Activated CD8-positive, alpha-beta memory T cell treated with anti-CD3 and anti-CD28 coated beads, Interleukin-2, amount 50 U/mL, for 1 hour (primary cell): ENCODE measurements around the gene SLC8B1.

Experiments
- DNase-seq: peaks from one replicate; pipeline ENCODE4 v3.0.0-alpha.2; 2020; ENCODE audit errors: extremely low read depth

SLC8B1 gene

DNA sequence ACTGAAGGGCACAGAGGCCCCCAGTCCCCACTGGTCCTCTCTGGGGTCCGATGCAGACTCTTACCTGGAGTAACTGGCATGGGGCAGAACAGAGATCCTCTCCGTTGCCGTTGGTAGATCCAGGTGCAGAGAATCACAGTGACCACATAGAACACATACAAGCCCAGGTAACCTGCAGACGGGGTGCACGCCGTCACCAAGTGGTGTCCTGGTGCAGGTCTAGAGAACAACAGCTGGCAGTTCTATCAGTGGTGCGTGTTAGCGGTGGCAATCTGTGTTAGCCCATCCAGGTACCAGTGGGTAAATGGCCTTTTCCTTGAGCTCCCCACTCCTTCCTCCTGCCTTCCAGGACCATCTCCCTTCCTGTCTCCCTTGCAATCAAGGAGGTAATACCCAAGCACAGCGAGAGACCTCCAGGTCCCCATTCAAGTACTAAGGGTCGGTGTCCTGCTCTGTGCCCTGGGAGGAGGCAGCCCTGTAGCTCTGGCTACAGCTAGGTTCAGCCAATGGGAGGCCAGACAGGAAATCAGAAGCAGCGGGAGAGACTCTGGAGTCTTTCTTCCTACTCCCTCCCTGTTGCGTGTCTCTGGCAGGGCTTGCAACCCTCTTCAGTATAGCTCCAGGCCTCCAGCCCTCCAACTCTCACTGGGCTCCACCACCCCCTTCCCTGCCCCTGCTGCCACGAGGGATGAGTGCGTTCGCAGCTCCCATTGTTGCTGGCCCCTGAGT lies 15.8 kb downstream of the SLC8B1 start:
- DNase-seq = no peak

DNA sequence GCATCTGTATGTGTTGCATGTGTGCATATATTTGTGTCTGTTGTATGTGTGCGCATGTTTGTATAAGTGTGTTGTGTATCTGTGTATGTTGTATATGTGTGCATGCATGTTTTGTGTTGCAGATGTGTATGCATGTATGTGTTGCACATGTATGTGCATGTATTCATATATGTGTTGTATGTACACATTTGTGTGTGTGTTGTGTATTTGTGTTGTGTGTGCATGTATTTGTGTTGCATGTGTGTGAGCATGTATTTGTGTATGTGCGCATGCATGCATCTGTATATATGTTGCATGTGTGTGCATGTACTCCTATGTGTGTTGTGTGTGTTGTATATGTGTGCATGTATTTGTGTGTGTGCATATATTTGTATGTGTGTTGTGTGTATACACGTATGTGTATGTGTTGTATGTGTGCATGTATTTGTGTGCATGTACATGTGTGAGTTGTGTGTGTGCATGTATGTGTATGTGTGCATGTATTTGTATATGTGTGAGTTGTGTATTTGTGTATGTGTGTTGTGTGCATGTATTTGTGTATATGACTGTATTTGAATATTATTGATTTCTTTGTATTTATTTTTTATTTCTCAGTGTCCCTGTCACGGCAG lies 16.8 kb downstream of the SLC8B1 start:
- DNase-seq = no peak

GRCh38 chr12:113317122-113317521 lies 17.8 kb downstream of the SLC8B1 start:
- no peak for DNase-seq

DNA sequence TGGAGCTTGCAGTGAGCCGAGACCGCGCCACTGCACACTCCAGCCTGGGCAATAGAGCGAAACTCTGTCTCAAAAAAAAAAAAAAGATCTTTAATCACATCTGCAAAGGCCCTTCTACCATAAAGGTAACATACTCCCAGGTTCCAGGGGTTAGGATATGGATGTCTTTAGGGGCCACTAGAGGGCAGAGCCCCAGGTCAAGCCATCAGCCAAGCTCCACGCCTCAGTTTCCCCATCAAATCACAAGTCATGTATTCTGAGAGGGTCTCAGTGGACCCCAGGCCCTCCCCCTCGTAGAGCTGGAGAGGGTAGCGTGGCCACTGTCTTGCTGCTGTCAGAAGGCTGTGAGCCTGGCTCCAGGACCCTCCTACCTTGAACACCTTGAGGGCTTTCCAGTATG lies 18.8 kb downstream of the SLC8B1 start:
- no peak for DNase-seq

DNA sequence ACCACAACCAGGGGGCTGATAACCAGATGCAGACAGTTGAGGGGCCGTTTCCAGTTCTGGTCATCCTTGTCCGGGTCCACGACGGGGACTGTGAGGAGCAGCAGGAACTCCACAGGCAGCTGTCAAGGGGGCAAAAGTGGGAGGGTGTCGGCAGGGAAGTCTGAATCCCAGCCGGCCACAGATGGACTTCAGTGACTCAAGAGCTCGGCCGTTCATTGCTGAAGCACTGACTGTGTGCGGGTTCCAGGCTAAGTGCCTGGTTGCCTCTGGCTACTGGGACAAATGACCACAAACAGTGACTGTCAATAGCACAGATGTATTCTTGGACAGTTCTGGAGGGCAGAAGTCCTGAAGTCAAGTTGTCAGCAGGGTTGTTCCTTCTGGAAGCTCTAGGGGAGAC lies 19.6 kb downstream of the SLC8B1 start:
- DNase-seq = no peak

- DNase-seq = no peak
Measured at GRCh38 chr12:113314121-113314529, 20.8 kb downstream of the SLC8B1 start.

- DNase-seq = no peak
Measured at GRCh38 chr12:113310489-113310888, 24.4 kb downstream of the SLC8B1 start.

- no peak for DNase-seq
Measured at GRCh38 chr12:113306382-113306781, 28.5 kb downstream of the SLC8B1 start.

GRCh38 chr12:113305281-113305856 lies 29.5 kb downstream of the SLC8B1 start:
- DNase-seq = no peak

GRCh38 chr12:113302886-113303640 lies 31.8 kb downstream of the SLC8B1 start:
- DNase-seq = no peak

DNA sequence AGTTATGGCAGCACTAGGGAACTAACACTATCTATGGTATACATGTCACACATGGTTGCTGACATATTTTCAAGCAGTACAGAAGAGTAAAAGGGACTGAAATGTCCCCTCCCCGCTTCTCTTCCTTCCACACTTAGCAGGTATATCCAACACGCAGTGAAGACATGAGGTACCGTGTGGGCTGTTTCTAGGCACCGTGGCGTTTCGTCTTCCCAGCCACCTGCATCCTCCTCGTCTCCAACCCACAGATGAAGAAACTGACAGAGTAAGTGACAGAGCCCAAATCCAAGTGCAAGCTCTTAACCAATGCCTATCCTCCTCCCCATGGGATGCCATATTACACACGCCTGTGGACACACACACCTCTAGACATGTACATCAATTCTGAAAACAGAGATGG lies 32.4 kb downstream of the SLC8B1 start:
- DNase-seq = no peak

GRCh38 chr12:113301811-113302210 lies 33.1 kb downstream of the SLC8B1 start:
- DNase-seq = no peak

- DNase-seq = no peak
Measured at GRCh38 chr12:113299619-113300237, 35.2 kb downstream of the SLC8B1 start.

DNA sequence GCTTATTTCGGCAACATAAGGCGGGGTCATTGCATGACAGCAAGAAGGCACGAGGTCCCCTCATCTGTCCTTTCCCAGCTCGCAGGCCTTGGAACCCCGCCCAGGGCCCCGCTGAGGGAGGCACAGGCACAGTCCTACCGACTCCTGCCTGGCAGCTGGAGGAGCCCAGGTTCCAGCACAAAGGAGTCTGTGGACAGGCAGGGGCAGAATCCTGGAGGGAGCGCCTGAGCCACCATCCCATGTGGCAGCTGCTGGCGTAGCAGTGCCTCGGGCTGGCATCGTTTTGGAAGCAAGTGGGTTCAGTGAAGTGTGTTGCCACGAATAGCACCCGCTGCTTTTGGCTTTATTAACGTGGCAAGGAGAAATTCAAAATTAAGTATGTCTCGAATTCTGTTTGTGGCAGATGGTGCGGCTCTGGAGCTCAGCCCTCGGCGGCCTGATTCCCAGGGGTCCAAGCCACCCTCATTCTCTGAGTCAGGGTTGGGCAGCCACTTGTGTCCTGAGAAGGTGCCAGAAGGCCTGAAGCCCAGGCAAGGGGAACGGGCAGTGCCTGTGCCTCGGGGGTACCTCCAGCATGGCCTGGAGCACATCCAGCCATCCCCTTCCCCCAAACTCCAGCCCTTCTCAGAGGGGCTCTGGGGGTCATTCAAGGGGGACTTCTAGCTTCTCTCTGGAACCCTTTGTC lies 35.9 kb downstream of the SLC8B1 start:
- DNase-seq = no peak

- DNase-seq = no peak
Measured at GRCh38 chr12:113298472-113298817, 36.5 kb downstream of the SLC8B1 start.

DNA sequence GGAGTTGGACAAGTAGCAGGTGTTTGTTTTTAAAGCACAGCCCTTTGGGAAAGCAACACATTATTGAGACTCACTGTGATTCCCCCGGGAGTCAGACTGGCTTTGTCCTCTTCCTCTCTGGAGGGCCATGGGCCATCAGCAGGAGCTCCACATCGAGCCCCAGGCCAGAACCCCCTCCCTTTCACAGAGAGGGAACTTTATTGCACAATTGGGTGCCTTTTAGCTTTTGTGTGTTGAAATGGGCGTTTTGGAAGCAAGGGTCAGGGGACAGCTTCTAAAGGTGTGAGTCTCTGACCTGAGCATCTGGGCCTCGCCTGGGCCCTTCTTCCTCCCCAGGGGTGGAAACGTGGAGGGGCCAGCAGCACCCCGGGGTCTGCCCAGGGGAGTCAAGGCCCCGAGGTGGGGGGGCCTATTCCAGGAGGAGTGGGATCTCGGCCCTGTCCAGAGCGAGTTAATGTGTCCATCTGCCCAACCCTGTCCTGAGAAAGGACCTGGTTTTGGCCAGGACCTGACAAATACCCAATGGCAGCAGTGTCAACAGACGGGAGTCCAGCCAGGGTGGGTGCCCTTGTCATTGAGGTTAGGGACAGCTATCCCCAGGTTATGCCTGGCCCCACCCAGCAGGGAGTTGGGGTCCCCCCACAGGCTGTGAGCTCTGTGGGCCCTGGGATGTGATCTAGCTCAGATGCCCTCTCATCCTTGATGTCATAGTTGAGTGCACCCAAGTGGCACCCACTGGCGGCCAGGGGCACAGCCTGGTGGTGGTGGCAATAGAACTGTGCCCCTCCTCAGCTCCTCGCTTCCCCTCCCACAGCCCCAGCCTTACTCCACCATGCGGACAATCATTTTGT lies 37.1 kb downstream of the SLC8B1 start:
- DNase-seq = no peak

DNA sequence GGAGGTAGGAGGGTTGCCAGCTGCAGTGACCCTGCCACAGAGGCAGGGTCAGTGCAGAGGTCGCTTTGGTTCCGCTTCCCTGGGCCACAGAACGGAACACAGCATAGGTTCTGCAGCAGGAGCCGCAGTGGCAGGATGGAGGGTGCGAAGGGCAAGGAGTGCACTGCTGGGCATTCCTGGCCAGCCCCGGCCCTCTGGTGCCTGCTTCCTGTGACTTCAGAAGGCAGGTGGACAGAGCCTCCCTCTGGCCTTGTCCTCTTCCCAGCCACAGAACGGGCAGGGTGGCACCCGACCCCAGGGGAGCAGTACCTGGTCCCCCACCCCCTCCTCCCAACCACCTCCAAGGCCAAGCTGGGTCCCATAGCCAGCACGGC lies 37.7 kb downstream of the SLC8B1 start:
- no peak for DNase-seq

DNA sequence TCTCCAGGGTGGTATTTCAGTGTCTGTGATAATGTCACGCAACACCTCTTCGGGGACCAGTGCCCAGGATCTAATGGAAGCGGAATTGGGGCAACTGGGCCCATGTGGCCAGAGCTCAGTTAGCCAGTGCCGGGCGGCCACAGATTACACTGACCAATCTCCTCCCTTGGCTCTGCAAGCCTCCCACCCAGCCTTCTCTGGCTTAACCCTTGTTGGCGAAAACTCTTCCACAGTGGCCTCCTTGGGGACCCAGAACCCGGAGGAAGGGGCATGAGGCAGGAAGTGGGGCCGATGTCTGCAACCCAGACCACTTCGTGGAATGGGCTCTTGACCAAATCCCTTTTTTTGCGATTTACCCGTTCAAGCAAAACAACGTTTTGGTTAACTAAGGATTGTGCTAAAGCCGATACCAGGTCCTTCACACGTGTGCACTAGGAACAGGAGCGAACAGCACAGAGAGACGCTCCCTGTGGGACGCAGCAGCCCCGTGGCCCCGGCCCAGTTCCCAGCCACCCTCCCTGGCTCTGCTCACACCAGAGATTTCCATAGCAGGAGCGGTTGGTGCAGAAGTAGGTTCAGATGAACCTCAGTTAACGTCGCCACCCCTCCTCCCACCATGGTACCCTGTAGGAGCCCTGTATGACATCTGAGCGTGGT lies 38.2 kb downstream of the SLC8B1 start:
- no peak for DNase-seq

- no peak for DNase-seq
Measured at GRCh38 chr12:113295886-113296556, 38.9 kb downstream of the SLC8B1 start.

GRCh38 chr12:113293100-113293499 lies 41.8 kb downstream of the SLC8B1 start:
- DNase-seq = no peak
